Kidney epithelial cell (primary cell): ENCODE data around the gene UGT2B15. TPM values are rescaled to one million over a fixed set of nuclear protein-coding genes. Genes with fewer than 3 reads are reported as not detected.
A peak's percentile ranks its signal among the peaks of the same experiment; 100 is the strongest.
"Not testable (repeated sequence)": the region's sequence is repeated elsewhere in the genome, so short reads cannot be mapped to it uniquely, and the experiment has no call there.

Source experiments
- DNase-seq: peaks from one replicate; pipeline ENCODE4 v3.0.0-alpha.2; 2010; ENCODE audit warnings: low read depth
- H3K27me3 ChIP-seq: 2 replicates; pipeline ENCODE4 v1.6.0; 2011; ENCODE audit warnings: low read length; ENCODE audit not compliant: control insufficient read depth, insufficient read depth
- H3K36me3 ChIP-seq: 2 replicates; pipeline ENCODE4 v1.5.1; 2011; ENCODE audit warnings: low read length; ENCODE audit not compliant: control insufficient read depth, insufficient read depth
- H3K4me3 ChIP-seq: 2 replicates; pipeline ENCODE4 v1.5.1; 2011; ENCODE audit warnings: low read depth, mild to moderate bottlenecking, control low read depth, low read length
- total RNA-seq: library from RNA; depleted of rRNA; stranded (reverse); fragments of >200 nt; gene quantifications from 2 replicates; pipeline ENCODE4 v1.2.3, GENCODE V29; 2015
- TF ChIP-seq, protein P1 (sequence below): IDR thresholded peaks from 2 replicates; pipeline ENCODE4 v1.5.1; 2011; ENCODE audit warnings: mild to moderate bottlenecking, moderate library complexity, low read length, control low read depth, inconsistent platforms; ENCODE audit not compliant: insufficient read depth, poor library complexity, severe bottlenecking

The UGT2B15 gene
- total RNA-seq, 1 donor from 2014 or later: not detected

DNA sequence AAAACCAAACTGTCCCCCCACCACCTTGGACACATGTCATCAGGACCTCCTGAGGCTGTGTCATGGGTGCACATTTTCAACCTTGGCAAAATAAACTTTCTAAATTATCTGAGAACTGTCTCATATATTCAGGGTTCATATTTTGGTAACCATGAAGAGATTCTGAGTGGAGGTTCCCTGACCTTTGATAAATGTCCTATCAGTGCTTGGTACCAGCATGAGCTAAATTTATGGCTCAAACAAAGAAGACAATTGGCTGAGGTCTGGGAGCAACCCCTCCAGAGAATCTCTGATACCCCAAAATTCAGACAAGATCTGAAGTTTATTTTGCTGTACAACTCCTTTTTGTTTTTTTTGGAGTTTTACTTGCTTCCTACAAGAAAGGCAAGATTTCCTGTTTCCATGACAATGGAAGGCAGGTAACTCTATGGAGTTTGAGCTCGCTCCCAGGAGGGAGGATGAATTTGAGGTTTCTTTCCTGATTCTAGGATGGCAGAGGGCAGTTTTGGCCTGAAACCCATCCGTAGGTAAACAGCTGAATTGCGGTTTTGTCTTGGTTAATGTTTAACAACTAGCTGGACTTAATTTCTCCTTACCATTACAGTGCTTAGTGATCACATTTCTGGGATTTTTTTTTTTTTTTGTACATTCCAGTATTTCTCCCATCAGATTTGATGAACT, 14.5 kb downstream of the UGT2B15 start:
- peak; percentile 38 for DNase-seq
- no peak overlapping the region for H3K4me3 ChIP-seq

DNA sequence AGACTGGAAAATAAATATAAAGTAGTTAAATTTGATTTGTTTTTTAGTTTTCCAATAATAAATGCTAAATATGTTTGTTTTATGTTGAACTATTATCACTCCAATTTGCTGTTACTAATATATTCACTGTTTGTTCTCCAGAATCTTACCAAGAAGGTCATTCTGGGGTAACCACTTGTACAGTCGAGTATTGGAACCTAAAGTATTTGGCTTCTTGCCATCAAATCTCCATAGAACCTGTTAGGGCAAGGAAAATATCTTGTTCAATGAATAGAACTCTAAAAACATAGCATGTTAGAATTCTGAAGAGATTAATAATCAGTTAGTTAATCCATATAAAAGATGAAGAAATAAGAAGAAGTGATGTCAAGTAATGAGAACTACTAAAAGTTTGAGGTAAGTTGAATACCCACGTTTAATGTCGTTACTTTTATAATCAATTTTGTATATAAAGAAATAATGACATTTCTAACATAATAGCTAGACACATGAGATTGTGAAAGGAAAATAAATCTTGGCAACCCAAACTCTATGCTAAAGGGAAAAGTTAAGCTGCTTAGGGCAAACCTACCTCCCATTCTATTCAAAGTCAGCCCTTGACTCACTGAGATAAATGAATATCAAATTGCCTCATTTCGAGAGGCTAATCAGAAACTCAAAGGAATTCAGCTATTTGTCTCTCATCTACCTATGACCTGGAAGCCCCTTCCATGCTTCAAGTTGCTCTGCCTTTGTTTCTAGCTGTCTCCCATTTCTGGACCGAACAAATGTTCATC, 15.3 kb downstream of the UGT2B15 start:
- TF ChIP-seq, protein P1, sequence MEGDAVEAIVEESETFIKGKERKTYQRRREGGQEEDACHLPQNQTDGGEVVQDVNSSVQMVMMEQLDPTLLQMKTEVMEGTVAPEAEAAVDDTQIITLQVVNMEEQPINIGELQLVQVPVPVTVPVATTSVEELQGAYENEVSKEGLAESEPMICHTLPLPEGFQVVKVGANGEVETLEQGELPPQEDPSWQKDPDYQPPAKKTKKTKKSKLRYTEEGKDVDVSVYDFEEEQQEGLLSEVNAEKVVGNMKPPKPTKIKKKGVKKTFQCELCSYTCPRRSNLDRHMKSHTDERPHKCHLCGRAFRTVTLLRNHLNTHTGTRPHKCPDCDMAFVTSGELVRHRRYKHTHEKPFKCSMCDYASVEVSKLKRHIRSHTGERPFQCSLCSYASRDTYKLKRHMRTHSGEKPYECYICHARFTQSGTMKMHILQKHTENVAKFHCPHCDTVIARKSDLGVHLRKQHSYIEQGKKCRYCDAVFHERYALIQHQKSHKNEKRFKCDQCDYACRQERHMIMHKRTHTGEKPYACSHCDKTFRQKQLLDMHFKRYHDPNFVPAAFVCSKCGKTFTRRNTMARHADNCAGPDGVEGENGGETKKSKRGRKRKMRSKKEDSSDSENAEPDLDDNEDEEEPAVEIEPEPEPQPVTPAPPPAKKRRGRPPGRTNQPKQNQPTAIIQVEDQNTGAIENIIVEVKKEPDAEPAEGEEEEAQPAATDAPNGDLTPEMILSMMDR: no peak
- DNase-seq: no peak
- no peaks in the 10 kb centered on the region for H3K36me3 ChIP-seq
- no peaks in the 10 kb centered on the region for H3K27me3 ChIP-seq
- no peak overlapping the region for H3K4me3 ChIP-seq

More for the DNA sequence above, 14.5 kb downstream of the UGT2B15 start:
- H3K36me3 ChIP-seq: no peaks in the 10 kb centered on the region
- no peaks in the 10 kb centered on the region for H3K27me3 ChIP-seq
- TF ChIP-seq, protein P1: no peak

DNA sequence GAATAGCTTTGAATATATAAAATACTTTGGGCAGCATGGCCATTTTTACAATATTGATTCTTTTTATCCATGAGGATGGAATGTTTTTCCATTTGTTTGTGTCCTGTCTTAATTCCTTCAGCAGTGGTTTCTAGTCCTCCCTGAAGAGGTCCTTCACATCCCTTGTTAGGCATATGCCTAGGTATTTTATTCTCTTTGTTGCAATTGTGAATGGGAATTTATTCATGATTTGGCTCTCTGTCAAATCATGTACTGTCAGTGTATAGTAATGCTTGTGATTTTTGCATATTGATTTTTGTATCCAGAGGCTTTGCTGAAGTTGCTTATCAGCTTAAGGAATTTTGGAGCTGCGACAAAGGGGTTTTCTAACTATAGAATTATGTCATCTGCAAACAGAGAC, 18.5 kb downstream of the UGT2B15 start:
- Histone ChIP-seq H3K27me3 (no peaks in the 10 kb centered on the region), H3K4me3 (no peak overlapping the region), H3K36me3 (no peaks in the 10 kb centered on the region)
- TF ChIP-seq, protein P1: no peak
- no peak for DNase-seq

DNA sequence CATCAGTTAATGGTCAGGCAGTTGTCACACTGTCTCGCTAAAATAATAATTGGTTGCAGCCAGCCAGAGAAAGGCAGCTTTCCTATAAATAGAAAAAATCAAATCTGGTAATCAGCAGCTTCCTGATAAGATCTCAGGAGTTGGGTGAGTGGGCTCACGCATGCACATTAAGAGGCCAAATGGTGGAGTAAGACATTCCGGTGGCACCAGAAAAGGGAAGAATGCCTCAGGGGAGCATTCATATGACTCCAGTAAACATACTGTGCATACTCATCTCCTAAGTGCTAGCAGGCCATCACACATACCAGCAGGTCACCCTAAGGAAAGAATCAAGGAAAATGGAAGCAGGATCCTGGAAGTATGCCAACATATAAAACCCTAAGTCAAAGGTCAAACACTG, 40.1 kb downstream of the UGT2B15 start:
- H3K27me3 ChIP-seq: no peaks in the 10 kb centered on the region
- H3K36me3 ChIP-seq: no peaks in the 10 kb centered on the region
- DNase-seq: peak; percentile 29
- TF ChIP-seq, protein P1: no peak
- no peak overlapping the region for H3K4me3 ChIP-seq

DNA sequence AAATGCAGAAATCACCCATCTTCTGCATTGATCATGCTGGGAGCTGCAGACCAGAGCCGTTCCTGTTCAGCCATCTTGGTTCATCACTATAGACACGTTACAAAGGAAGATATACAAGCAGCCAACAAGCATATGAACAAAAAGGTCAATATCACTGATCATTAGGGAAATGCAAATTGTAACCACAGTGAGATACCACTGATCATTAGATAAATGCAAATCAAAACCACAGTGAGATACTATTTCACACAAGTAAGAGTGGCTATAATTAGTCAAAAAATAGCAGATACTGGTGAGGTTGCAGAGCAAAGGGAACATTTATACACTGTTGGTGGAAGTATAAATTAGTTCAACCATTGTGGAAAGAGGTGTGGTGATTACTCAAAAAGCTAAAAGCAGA, 47.7 kb downstream of the UGT2B15 start:
- H3K4me3 ChIP-seq, H3K27me3 ChIP-seq, H3K36me3 ChIP-seq, DNase-seq: not testable (repeated sequence)

DNA sequence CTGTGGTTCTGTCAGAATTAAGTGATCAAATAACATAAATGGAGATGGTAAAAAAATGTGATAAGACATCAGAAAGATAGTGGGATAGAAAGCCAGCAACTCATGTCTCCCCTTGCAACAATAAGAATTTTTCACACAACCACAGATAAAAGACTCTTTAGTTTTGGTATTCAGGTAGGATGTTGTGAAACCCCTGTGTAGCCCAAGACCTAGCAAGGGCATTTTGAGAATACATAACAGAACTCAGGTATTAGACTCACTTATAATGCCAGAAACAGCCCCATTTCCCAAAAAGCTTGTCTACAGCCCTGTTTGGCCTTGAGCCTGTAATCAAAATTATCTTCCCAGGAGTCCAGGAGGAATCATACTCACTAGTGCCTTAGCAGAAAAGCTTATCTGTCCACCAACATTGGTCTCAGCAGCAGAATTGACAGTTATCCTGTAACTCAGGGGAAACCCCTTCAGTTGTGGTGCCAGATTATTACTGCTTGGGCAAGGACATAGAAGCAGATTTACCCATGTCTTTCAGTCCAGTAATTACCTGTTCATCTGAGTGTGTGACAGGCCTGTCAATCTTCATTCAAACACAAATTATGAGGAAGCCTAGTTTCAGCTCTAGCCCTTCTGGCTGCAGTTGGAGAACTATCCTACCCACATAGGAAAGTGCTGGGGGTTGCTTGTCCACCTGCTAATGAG, 53.3 kb downstream of the UGT2B15 start:
- TF ChIP-seq, protein P1: no peak
- DNase-seq: no peak
- H3K36me3 ChIP-seq: no peaks in the 10 kb centered on the region
- no peak overlapping the region for H3K4me3 ChIP-seq
- no peaks in the 10 kb centered on the region for H3K27me3 ChIP-seq
